Stimulated activated CD8-positive, alpha-beta memory T cell treated with anti-CD3 and anti-CD28 coated beads, Interleukin-4, amount 100 ng/mL, for 4 hours (primary cell): Measurements from ENCODE around the gene CCT8.
"Not testable (repeated sequence)": the region's sequence is repeated elsewhere in the genome, so short reads cannot be mapped to it uniquely, and the experiment has no call there.

ENCODE experiments used
- DNase-seq, 2 donors: peaks; one replicate each; pipeline ENCODE4 v3.0.0-alpha.2; 2020; ENCODE audit warnings: low read depth in 2 of 2, low spot score in 1 of 2

The CCT8 gene

DNA sequence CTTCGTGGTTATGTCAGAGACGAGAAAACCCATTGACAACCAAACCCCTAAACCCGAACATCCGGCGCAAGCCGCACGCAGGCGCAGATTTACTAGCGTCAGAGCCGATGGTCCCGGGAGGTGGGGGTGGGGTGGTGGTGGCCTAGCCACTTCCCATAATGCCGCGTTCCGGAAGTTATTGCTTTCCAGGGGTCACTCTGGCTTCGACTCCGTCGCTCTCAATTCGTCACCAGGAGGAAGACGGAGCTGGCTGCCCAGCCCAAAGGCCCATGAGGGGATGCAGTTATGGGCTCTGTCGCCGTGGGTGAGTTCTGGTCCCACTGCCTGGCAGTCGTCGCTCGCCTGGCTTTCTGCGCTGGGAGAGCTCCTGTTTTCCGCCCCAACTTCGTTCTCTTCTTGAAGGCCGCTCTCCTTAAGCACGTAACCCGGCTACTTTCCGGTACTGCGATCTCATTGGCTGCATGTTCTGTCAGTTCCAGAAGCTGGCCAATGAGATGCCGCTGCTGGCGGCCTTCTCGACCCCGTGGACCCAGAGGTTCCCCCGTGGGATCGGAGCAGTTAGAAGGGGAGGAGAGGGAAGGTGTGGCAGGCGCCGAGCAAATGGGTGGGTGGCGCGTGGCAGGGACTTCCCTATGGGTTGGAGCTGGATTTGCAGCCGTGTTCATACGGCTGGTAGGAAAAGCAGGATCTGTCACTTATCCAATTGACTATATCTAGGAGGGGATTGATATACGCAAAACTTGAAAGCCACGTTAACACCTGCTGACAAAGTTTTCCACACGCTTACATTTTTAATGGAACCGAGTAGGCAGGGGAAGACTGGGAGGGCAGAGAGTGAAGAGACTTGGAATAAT lies 48.7 kb downstream of the CCT8 start, which contains the start of gene USP16:
USP16 (plus strand) TSS at position 195 of the 854 bp plus-strand sequence. CDS start 3,246 bp downstream, outside the sequence.
- DNase-seq: peak; percentile 88

- no peak for DNase-seq
Measured at GRCh38 chr21:29022166-29022565, 51.3 kb downstream of the CCT8 start.

- DNase-seq: no peak
Measured at GRCh38 chr21:29018540-29018939, 54.9 kb downstream of the CCT8 start.

GRCh38 chr21:29017639-29018237 lies 55.7 kb downstream of the CCT8 start:
- no peak for DNase-seq

DNA sequence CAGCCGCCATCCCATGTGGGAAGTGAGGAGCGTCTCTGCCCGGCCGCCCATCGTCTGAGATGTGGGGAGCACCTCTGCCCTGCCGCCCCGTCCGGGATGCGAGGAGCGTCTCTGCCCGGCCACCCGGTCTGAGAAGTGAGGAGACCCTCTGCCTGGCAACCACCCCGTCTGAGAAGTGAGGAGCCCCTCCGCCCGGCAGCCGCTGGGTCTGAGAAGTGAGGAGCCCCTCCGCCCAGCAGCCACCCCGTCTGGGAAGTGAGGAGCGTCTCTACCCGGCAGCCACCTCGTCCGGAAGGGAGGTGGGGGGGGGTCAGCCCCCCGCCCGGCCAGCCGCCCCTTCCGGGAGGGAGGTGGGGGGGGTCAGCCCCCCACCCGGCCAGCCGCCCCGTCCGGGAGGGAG lies 62.2 kb downstream of the CCT8 start:
- not testable (repeated sequence) for DNase-seq

GRCh38 chr21:29008367-29008766 lies 65.1 kb downstream of the CCT8 start:
- DNase-seq: no peak

DNA sequence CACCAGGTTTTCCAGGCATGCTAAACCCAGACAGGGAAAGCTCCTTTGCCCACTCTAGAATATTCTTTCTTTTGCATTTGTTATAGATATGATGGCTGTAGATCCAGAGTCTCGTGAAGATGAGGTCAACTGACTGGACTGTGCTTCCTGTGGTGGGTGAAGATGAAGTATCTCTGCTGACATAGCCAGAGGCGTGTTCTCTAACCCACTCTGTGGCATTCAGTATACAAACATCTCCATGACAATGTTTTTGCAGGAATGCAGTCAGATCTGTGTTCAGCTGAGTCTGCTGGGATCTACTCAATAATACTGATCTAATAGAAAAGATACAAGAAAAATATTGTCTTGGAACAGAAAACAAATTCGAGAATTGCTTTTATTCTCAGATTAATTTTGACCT lies 65.6 kb downstream of the CCT8 start:
- no peak for DNase-seq

GRCh38 chr21:29007135-29007534 lies 66.3 kb downstream of the CCT8 start:
- DNase-seq: no peak
